Measurements from ENCODE around the gene B3GLCT.

- TF ChIP-seq EZH2phosphoT487 (IDR thresholded peaks at IDR 0.05; ENCODE audit: low read depth, severe bottlenecking, unreplicated experiment) (no peak), CTCF (IDR thresholded peaks at IDR 0.05; ENCODE audit: poor library complexity) (no peak)
These were observed 31.0 kb upstream of the B3GLCT start for GRCh38 chr13:31168736-31169135.

Data from hepatocyte (in vitro differentiated cells).